HepG2 (cell line): ENCODE results near the gene DCK. TPM values are rescaled to one million over a fixed set of nuclear protein-coding genes. Genes with fewer than 3 reads are reported as not detected.

Experiments
- ELF3 ChIP-seq: IDR thresholded peaks from 2 replicates; pipeline ENCODE4 v1.6.1; 2016; ENCODE audit warnings: missing genetic modification reagents, missing compliant biosample characterization
- EP300 ChIP-seq, 3 experiments: sonication (generic) in 1 of 3; formaldehyde crosslinking in 1 of 3; IDR thresholded peaks; 2 replicates each; pipeline versions ENCODE4 v1.5.1 to v1.6.1; 2011 to 2020; ENCODE audit warnings: low read depth in 2 of 3, low read length in 2 of 3, borderline replicate concordance in 1 of 3, improper control_type of control experiment in 1 of 3, mild to moderate bottlenecking in 1 of 3, missing genetic modification reagents in 1 of 3, moderate library complexity in 1 of 3
- GABPB1 ChIP-seq: IDR thresholded peaks from 2 replicates; pipeline ENCODE4 v1.6.1; 2016; ENCODE audit warnings: mild to moderate bottlenecking, missing genetic modification reagents, moderate library complexity, missing compliant biosample characterization
- GTF2F1 ChIP-seq: fragments of 150-350 bp; IDR thresholded peaks from 2 replicates; pipeline ENCODE4 v1.6.1; 2014; ENCODE audit warnings: low read length
- HDAC2 ChIP-seq: sonication (generic); formaldehyde crosslinking; IDR thresholded peaks from 2 replicates; pipeline ENCODE4 v1.4.0; 2020; ENCODE audit warnings: missing genetic modification reagents
- HMG20B ChIP-seq: conservative IDR thresholded peaks from 2 replicates; pipeline ENCODE4 v1.6.1; 2016; ENCODE audit warnings: missing genetic modification reagents, missing compliant biosample characterization
- KDM4B ChIP-seq: sonication (generic); formaldehyde crosslinking; IDR thresholded peaks from 2 replicates; pipeline ENCODE4 v1.4.0; 2020; ENCODE audit warnings: missing genetic modification reagents
- MED13 ChIP-seq: sonication (generic); formaldehyde crosslinking; IDR thresholded peaks from 2 replicates; pipeline ENCODE4 v1.5.0; 2020; ENCODE audit warnings: missing genetic modification reagents
- MEF2D ChIP-seq: sonication (generic); formaldehyde crosslinking; IDR thresholded peaks from 2 replicates; pipeline ENCODE4 v1.5.1; 2020; ENCODE audit warnings: mild to moderate bottlenecking, missing genetic modification reagents
- MIER2 ChIP-seq: IDR thresholded peaks from 2 replicates; pipeline ENCODE4 v1.6.1; 2016; ENCODE audit warnings: missing biosample characterization, missing genetic modification reagents
- PITX1 ChIP-seq: sonication (generic); formaldehyde crosslinking; IDR thresholded peaks from 2 replicates; pipeline ENCODE4 v1.5.1; 2020; ENCODE audit warnings: mild to moderate bottlenecking, missing genetic modification reagents
- RBM39 ChIP-seq: fragments of 200-400 bp; formaldehyde crosslinking; IDR thresholded peaks from one replicate; pipeline ENCODE4 v1.6.1; 2018; ENCODE audit warnings: antibody characterized with exemption, mild to moderate bottlenecking, low read depth, low read length; ENCODE audit not compliant: poor library complexity, severe bottlenecking
- RXRA ChIP-seq: sonication (generic); formaldehyde crosslinking; IDR thresholded peaks from 2 replicates; pipeline ENCODE4 v1.5.1; 2020; ENCODE audit warnings: missing genetic modification reagents
- TBP ChIP-seq: sonication (generic); formaldehyde crosslinking; IDR thresholded peaks from 2 replicates; pipeline ENCODE4 v1.5.0; 2020; ENCODE audit warnings: missing genetic modification reagents
- WIZ ChIP-seq: sonication (generic); formaldehyde crosslinking; IDR thresholded peaks from 2 replicates; pipeline ENCODE4 v1.5.1; 2020; ENCODE audit warnings: mild to moderate bottlenecking, missing genetic modification reagents
- ZC3H4 ChIP-seq: sonication (generic); formaldehyde crosslinking; IDR thresholded peaks from 2 replicates; pipeline ENCODE4 v1.4.0; 2020; ENCODE audit warnings: missing genetic modification reagents, borderline replicate concordance
- ZNF17 ChIP-seq: sonication (generic); formaldehyde crosslinking; IDR thresholded peaks from 2 replicates; pipeline ENCODE4 v1.5.0; 2020; ENCODE audit warnings: mild to moderate bottlenecking, missing genetic modification reagents
- ZNF230 ChIP-seq: sonication (generic); formaldehyde crosslinking; IDR thresholded peaks from 2 replicates; pipeline ENCODE4 v1.4.0; 2020; ENCODE audit warnings: mild to moderate bottlenecking, missing genetic modification reagents
- ZNF567 ChIP-seq: sonication (generic); formaldehyde crosslinking; IDR thresholded peaks from 2 replicates; pipeline ENCODE4 v1.8.1; 2023; ENCODE audit warnings: mild to moderate bottlenecking, missing genetic modification reagents, borderline replicate concordance
- ZNF83 ChIP-seq: sonication (generic); formaldehyde crosslinking; IDR thresholded peaks from 2 replicates; pipeline ENCODE4 v1.4.0; 2020; ENCODE audit warnings: missing genetic modification reagents, mild to moderate bottlenecking, borderline replicate concordance
- polyA plus RNA-seq, 8 experiments: library from polyadenylated mRNA; depleted of rRNA in 3 of 8; stranded (reverse) in 7 of 8; unstranded in 1 of 8; fragments of >200 nt; fragmentation: Illumina TruSeq in 4 of 8; extraction: Trizol in 4 of 8; gene quantifications; 2 replicates each; pipeline versions ENCODE4 v1.2.1 to v1.2.3, GENCODE V29; 2011 to 2016; ENCODE audit warnings: low read depth in 4 of 8, missing spikeins in 1 of 8, mixed read lengths in 1 of 8; ENCODE audit not compliant: insufficient read depth in 1 of 8
- total RNA-seq, 5 experiments: library from RNA; depleted of rRNA; stranded (reverse); fragments of >200 nt; fragmentation: Illumina TruSeq; extraction: Trizol; gene quantifications; 2 replicates each; pipeline ENCODE4 v1.2.3, GENCODE V29; 2016; ENCODE audit warnings: low read depth in 1 of 5
- TF ChIP-seq, protein P1 (sequence below): sonication (generic); formaldehyde crosslinking; IDR thresholded peaks from 2 replicates; pipeline ENCODE4 v1.8.1; 2023; ENCODE audit warnings: mild to moderate bottlenecking, missing genetic modification reagents
- TF ChIP-seq, protein P2 (sequence below): sonication (generic); formaldehyde crosslinking; IDR thresholded peaks from 2 replicates; pipeline ENCODE4 v1.8.0; 2022; ENCODE audit warnings: mild to moderate bottlenecking, missing genetic modification reagents, borderline replicate concordance
- TF ChIP-seq, protein P3 (sequence below): IDR thresholded peaks from 2 replicates; pipeline ENCODE4 v1.6.1; 2016; ENCODE audit warnings: missing compliant biosample characterization, missing genetic modification reagents, borderline replicate concordance
- TF ChIP-seq, protein P4 (sequence below): sonication (generic); formaldehyde crosslinking; IDR thresholded peaks from 2 replicates; pipeline ENCODE4 v1.5.0; 2020; ENCODE audit warnings: missing genetic modification reagents
- TF ChIP-seq, protein P5 (sequence below): sonication (generic); formaldehyde crosslinking; IDR thresholded peaks from 2 replicates; pipeline ENCODE4 v1.8.1; 2023; ENCODE audit warnings: mild to moderate bottlenecking, inconsistent platforms, moderate library complexity, missing genetic modification reagents, borderline replicate concordance

The DCK gene
- total and polyA plus RNA-seq, 2 of the 13 experiments (the other 11 are each of a cell fraction or from before 2014, with no cell fraction given) = 5.7 to 21.8 TPM

DNA sequence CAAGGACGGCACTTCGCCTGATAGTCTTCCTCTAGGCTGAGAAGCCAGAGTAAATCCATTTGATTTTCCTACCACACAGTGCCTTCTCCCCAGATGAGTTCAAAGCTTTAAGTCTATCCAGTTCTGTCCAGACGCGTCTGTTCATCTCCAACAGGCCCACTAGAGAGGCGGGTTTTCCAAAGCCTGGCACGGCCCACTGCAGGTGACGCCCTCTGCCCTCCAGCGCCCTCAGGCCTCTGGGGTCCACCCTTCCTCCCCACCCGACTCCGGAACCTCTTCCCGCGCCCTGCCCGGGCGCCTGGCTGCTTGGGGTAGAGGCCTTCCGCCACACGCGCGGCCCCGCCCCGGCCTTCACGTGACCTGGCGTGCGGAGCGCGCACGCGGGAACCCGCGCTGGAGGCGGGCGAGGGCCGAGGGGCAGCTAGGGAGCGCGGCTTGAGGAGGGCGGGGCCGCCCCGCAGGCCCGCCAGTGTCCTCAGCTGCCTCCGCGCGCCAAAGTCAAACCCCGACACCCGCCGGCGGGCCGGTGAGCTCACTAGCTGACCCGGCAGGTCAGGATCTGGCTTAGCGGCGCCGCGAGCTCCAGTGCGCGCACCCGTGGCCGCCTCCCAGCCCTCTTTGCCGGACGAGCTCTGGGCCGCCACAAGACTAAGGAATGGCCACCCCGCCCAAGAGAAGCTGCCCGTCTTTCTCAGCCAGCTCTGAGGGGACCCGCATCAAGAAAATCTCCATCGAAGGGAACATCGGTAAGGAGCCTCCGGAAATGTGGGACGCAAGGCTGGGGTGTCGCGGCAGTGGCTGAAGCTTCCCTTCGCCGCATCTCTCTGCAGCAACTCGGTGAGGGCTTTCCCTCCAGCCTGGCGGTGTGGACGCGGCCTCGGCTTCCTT is at the start of gene DCK (continued):
- TF ChIP-seq, protein P1, sequence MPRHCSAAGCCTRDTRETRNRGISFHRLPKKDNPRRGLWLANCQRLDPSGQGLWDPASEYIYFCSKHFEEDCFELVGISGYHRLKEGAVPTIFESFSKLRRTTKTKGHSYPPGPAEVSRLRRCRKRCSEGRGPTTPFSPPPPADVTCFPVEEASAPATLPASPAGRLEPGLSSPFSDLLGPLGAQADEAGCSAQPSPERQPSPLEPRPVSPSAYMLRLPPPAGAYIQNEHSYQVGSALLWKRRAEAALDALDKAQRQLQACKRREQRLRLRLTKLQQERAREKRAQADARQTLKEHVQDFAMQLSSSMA = peak; percentile 93
- peak; percentile 81; the same call in 1 of the 2 replicates for TF ChIP-seq ZNF230 (CRISPR knock-in tag)
- TF ChIP-seq MIER2 (CRISPR knock-in tag) = no peak
- no peak for TF ChIP-seq TBP (CRISPR knock-in tag)
- peak; percentile 49 for TF ChIP-seq RBM39
- no peak for TF ChIP-seq ZNF17
- TF ChIP-seq MED13 (CRISPR knock-in tag) = no peak
- TF ChIP-seq, protein P2, sequence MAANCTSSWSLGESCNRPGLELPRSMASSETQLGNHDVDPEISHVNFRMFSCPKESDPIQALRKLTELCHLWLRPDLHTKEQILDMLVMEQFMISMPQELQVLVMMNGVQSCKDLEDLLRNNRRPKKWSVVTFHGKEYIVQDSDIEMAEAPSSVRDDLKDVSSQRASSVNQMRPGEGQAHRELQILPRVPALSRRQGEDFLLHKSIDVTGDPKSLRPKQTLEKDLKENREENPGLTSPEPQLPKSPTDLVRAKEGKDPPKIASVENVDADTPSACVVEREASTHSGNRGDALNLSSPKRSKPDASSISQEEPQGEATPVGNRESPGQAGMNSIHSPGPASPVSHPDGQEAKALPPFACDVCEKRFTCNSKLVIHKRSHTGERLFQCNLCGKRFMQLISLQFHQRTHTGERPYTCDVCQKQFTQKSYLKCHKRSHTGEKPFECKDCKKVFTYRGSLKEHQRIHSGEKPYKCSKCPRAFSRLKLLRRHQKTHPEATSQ = no peak
- TF ChIP-seq GABPB1 (CRISPR knock-in tag) = peak; percentile 90
- TF ChIP-seq MEF2D (CRISPR knock-in tag) = no peak
- TF ChIP-seq KDM4B (CRISPR knock-in tag) = no peak; the same call in 1 of the 2 replicates
- TF ChIP-seq, protein P3, sequence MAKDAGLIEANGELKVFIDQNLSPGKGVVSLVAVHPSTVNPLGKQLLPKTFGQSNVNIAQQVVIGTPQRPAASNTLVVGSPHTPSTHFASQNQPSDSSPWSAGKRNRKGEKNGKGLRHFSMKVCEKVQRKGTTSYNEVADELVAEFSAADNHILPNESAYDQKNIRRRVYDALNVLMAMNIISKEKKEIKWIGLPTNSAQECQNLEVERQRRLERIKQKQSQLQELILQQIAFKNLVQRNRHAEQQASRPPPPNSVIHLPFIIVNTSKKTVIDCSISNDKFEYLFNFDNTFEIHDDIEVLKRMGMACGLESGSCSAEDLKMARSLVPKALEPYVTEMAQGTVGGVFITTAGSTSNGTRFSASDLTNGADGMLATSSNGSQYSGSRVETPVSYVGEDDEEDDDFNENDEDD (CRISPR knock-in tag) = peak; percentile 96
- peak; percentile 30; the same call in 1 of the 2 replicates for TF ChIP-seq ZNF567 (CRISPR knock-in tag)
- TF ChIP-seq RXRA = peak; percentile 91
- TF ChIP-seq HDAC2 (CRISPR knock-in tag) = 0 out of 2 replicates have a peak, but pooled peaks have one; percentile 19
- no peak for TF ChIP-seq ZC3H4
- TF ChIP-seq, protein P4, sequence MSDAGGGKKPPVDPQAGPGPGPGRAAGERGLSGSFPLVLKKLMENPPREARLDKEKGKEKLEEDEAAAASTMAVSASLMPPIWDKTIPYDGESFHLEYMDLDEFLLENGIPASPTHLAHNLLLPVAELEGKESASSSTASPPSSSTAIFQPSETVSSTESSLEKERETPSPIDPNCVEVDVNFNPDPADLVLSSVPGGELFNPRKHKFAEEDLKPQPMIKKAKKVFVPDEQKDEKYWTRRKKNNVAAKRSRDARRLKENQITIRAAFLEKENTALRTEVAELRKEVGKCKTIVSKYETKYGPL (CRISPR knock-in tag) = no peak
- peak; percentile 67 for TF ChIP-seq PITX1 (CRISPR knock-in tag)
- TF ChIP-seq ELF3 (CRISPR knock-in tag) = peak; percentile 73; the same call in 1 of the 2 replicates
- TF ChIP-seq GTF2F1 = no peak
- TF ChIP-seq ZNF83 (CRISPR knock-in tag) = no peak
- TF ChIP-seq, protein P5, sequence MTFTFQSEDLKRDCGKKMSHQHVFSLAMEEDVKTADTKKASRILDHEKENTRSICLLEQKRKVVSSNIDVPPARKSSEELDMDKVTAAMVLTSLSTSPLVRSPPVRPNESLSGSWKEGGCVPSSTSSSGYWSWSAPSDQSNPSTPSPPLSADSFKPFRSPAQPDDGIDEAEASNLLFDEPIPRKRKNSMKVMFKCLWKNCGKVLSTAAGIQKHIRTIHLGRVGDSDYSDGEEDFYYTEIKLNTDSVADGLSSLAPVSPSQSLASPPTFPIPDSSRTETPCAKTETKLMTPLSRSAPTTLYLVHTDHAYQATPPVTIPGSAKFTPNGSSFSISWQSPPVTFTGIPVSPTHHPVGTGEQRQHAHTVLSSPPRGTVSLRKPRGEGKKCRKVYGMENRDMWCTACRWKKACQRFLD (CRISPR knock-in tag) = no peak; the same call in 1 of the 2 replicates
- no peak for TF ChIP-seq HMG20B
- TF ChIP-seq EP300 (IDR thresholded peaks at IDR 0.05; ENCODE audit: low read depth in 2 of 2, low read length in 2 of 2) = peak; percentile 8 to 13; a peak in 2 of 4 replicates
- no peak for TF ChIP-seq EP300 (CRISPR knock-in tag; IDR thresholded peaks at IDR 0.05; ENCODE audit: borderline replicate concordance)
- TF ChIP-seq WIZ = no peak
